ENCODE results near the gene TRIM14. TPM values are rescaled to one million over a fixed set of nuclear protein-coding genes. Genes with fewer than 3 reads are reported as not detected.

The TRIM14 gene
- total RNA-seq, 1 experiment from 2014 or later, result 11.9 TPM

- ATAC-seq (no peak), DNase-seq (ENCODE audit: low spot score) (no peak)
- ChIA-PET POLR2A (no interaction called here), CTCF (no interaction called here)
- Mint-ChIP-seq H3K27me3 (ENCODE audit: low read depth) (no peaks in the 10 kb centered on the region), H3K4me1 (peaks cover 20% of the 10 kb centered on the region), H3K36me3 (peaks cover 45% of the 10 kb centered on the region), H3K9me3 (no peaks in the 10 kb centered on the region), H3K27ac (no peak overlapping the region; the same call in 1 of the 2 replicates), H3K4me3 (no peak overlapping the region)
- no peak for TF ChIP-seq ZSCAN18 (CRISPR knock-in tag; IDR thresholded peaks at IDR 0.05)
- no peak for TF ChIP-seq ZNF138 (CRISPR knock-in tag; conservative IDR thresholded peaks at IDR 0.05)
- no peak for TF ChIP-seq STAT6 (CRISPR knock-in tag; conservative IDR thresholded peaks at IDR 0.05; ENCODE audit: low read depth)
- TF ChIP-seq SP1 (CRISPR knock-in tag; conservative IDR thresholded peaks at IDR 0.05), result no peak
- TF ChIP-seq MXD4 (CRISPR knock-in tag; IDR thresholded peaks at IDR 0.05; ENCODE audit: borderline replicate concordance), result no peak
- TF ChIP-seq GABPB1 (CRISPR knock-in tag; IDR thresholded peaks at IDR 0.05), result no peak
- TF ChIP-seq JUN (CRISPR knock-in tag; IDR thresholded peaks at IDR 0.05), result no peak
- TF ChIP-seq HMGA2 (CRISPR knock-in tag; IDR thresholded peaks at IDR 0.05), result no peak
- TF ChIP-seq, protein P1, sequence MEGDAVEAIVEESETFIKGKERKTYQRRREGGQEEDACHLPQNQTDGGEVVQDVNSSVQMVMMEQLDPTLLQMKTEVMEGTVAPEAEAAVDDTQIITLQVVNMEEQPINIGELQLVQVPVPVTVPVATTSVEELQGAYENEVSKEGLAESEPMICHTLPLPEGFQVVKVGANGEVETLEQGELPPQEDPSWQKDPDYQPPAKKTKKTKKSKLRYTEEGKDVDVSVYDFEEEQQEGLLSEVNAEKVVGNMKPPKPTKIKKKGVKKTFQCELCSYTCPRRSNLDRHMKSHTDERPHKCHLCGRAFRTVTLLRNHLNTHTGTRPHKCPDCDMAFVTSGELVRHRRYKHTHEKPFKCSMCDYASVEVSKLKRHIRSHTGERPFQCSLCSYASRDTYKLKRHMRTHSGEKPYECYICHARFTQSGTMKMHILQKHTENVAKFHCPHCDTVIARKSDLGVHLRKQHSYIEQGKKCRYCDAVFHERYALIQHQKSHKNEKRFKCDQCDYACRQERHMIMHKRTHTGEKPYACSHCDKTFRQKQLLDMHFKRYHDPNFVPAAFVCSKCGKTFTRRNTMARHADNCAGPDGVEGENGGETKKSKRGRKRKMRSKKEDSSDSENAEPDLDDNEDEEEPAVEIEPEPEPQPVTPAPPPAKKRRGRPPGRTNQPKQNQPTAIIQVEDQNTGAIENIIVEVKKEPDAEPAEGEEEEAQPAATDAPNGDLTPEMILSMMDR (IDR thresholded peaks at IDR 0.05), result no peak
These were observed 38.2 kb downstream of the TRIM14 start for GRCh38 chr9:98080780-98081179.

DNA sequence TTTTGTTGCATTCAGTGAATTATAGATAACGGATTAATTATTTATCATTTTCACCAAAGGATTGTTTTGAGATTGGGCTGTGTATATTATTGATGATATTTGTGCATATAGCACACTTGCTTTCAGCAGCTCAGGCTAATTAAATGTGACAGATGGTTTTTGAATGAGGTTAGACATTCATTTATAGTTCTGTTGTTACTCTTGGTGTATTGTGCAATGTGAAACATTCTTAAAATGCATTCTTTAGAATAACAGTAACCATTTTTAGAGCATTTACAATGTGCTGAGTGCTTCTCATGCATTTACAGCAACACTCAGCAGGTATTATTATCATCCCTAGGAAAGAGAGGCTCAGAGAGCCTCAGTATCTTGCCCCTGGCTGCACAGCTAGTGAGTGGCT is 38.7 kb downstream of the TRIM14 start:
- no peak for ATAC-seq
- peaks cover 45% of the 10 kb centered on the region for H3K36me3 Mint-ChIP-seq
- H3K27me3 Mint-ChIP-seq (ENCODE audit: low read depth), result no peaks in the 10 kb centered on the region
- H3K4me3 Mint-ChIP-seq, result no peak overlapping the region
- no peak overlapping the region for H3K27ac Mint-ChIP-seq
- ChIA-PET CTCF (no interaction called here), POLR2A (no interaction called here)
- H3K4me1 Mint-ChIP-seq, result peaks cover 22% of the 10 kb centered on the region
- TF ChIP-seq GTF2I (CRISPR knock-in tag; conservative IDR thresholded peaks at IDR 0.05) (no peak), SMAD3 (CRISPR knock-in tag; IDR thresholded peaks at IDR 0.05; ENCODE audit: borderline replicate concordance) (no peak), MYBL2 (CRISPR knock-in tag; IDR thresholded peaks at IDR 0.05) (no peak), GRHL2 (CRISPR knock-in tag; IDR thresholded peaks at IDR 0.05; ENCODE audit: insufficient replicate concordance, severe bottlenecking) (no peak), NR1H2 (CRISPR knock-in tag; IDR thresholded peaks at IDR 0.05) (no peak), NFYB (CRISPR knock-in tag; conservative IDR thresholded peaks at IDR 0.05; ENCODE audit: low read depth) (no peak), PRRX2 (CRISPR knock-in tag; IDR thresholded peaks at IDR 0.05) (no peak), ERG (CRISPR knock-in tag; IDR thresholded peaks at IDR 0.05) (no peak), NR3C1 (CRISPR knock-in tag; conservative IDR thresholded peaks at IDR 0.05; ENCODE audit: low read depth) (no peak)
- DNase-seq (ENCODE audit: low spot score), result no peak
- no peaks in the 10 kb centered on the region for H3K9me3 Mint-ChIP-seq

Measured in WTC11 (cell line).